NCI-H146 (cell line): Measurements from ENCODE around the gene TRAPPC5.

Experiments
- DNase-seq: peaks from one replicate; lab custom pipeline; 2025; lab: John Stamatoyannopoulos, UW

The TRAPPC5 gene

GRCh38 chr19:7732045-7732444, 51.4 kb downstream of the TRAPPC5 start, which contains the start of gene CLEC4G:
CLEC4G (minus strand) TSS chr19:7732110; CDS start chr19:7732102, 8 bp downstream.
- no peak for DNase-seq

- no peak for DNase-seq
These were observed 52.7 kb downstream of the TRAPPC5 start for GRCh38 chr19:7733376-7733775.

- no peak for DNase-seq
These were observed 53.9 kb downstream of the TRAPPC5 start for GRCh38 chr19:7734220-7735203.

GRCh38 chr19:7736148-7736547, 55.5 kb downstream of the TRAPPC5 start:
- DNase-seq = no peak

- no peak for DNase-seq
These were observed 56.6 kb downstream of the TRAPPC5 start for GRCh38 chr19:7737215-7737614.
